K562 (cell line): ENCODE results near the gene HLCS. TPM values are rescaled to one million over a fixed set of nuclear protein-coding genes. Genes with fewer than 3 reads are reported as not detected.

Source experiments
- ATAC-seq: fragments of 200-7000 bp; cut with Tn5 transposase; 3 replicates; pipeline ENCODE4 v1.9.1; 2020; ENCODE audit warnings: moderate library complexity
- BruUV-seq: library from RNA; stranded (reverse); fragments of 400-500 nt; replicated peaks from 2 replicates; lab custom pipeline; 2021; lab: Mats Ljungman, UMichigan
- CTCF ChIA-PET: fragments of 300-600 bp; formaldehyde crosslinking; extraction: SDS; loops from one replicate; lab custom pipeline; 2021; ENCODE audit warnings: low intra/inter-chr PET ratio; lab: Yijun Ruan, JAX
- POLR2A ChIA-PET: fragments of 300-600, 350-650 bp; sonication (Branson Sonifier 250); formaldehyde crosslinking; extraction: SDS; loops from one replicate; lab custom pipeline; 2021; ENCODE audit warnings: antibody characterized with exemption, inconsistent platforms; lab: Yijun Ruan, JAX
- DNase-seq, 4 experiments: peaks; one replicate each; pipeline versions ENCODE4 v3.0.0 to v3.0.0-alpha.2; 2011 to 2018; ENCODE audit warnings: low spot score in 3 of 4, mixed read lengths in 3 of 4; ENCODE audit errors: extremely low read depth in 1 of 4
- FAIRE-seq: peaks from 2 replicates; lab custom pipeline; 2011; peaks lifted over from hg19 to GRCh38; lab: Jason Lieb, UNC
- H2AFZ ChIP-seq: 2 replicates; pipeline ENCODE4 v1.6.0; 2011; ENCODE audit warnings: low read depth, low read length, control low read depth, inconsistent platforms
- H3K27ac ChIP-seq: fragments of 200-600 bp; 3 replicates; pipeline ENCODE4 v1.8.0; 2011; ENCODE audit warnings: low read depth, mild to moderate bottlenecking, control low read depth, inconsistent platforms, low read length, moderate library complexity, mixed read lengths; ENCODE audit errors: extremely low read depth
- H3K27me3 ChIP-seq, 2 experiments: fragments of 300-600 bp in 1 of 2; 2 replicates in 1 of 2; 3 replicates in 1 of 2; pipeline versions ENCODE4 v1.6.0 to v1.8.0; 2011; ENCODE audit warnings: inconsistent platforms in 2 of 2, low read length in 2 of 2, mild to moderate bottlenecking in 1 of 2, mixed read lengths in 1 of 2, moderate library complexity in 1 of 2; ENCODE audit not compliant: control insufficient read depth in 2 of 2, insufficient read depth in 2 of 2
- H3K36me3 ChIP-seq: fragments of 300-600 bp; 3 replicates; pipeline ENCODE4 v1.8.0; 2011; ENCODE audit warnings: mild to moderate bottlenecking, low read length, inconsistent platforms; ENCODE audit not compliant: control insufficient read depth, insufficient read depth
- H3K4me1 ChIP-seq, 2 experiments: fragments of 200-600 bp in 1 of 2; replicated peaks in 1 of 2; 2 replicates in 1 of 2; 3 replicates in 1 of 2; pipeline versions ENCODE4 v1.5.1 to v1.8.0; 2011; ENCODE audit warnings: inconsistent platforms in 2 of 2, low read length in 2 of 2, mild to moderate bottlenecking in 1 of 2, mixed read lengths in 1 of 2, moderate library complexity in 1 of 2; ENCODE audit not compliant: control insufficient read depth in 2 of 2, insufficient read depth in 2 of 2
- H3K4me2 ChIP-seq: 2 replicates; pipeline ENCODE4 v1.6.1; 2011; ENCODE audit warnings: low read length, control low read depth, inconsistent platforms, mixed read lengths; ENCODE audit not compliant: insufficient read depth
- H3K4me3 ChIP-seq: fragments of 200-600 bp; sonication (generic), shearing (Covaris generic); 2 replicates; pipeline ENCODE4 v1.5.1; 2016; ENCODE audit warnings: control low read depth, inconsistent platforms
- H3K79me2 ChIP-seq: fragments of 200-600 bp; 3 replicates; pipeline ENCODE4 v1.8.0; 2011; ENCODE audit warnings: low read length, inconsistent platforms; ENCODE audit not compliant: control insufficient read depth, insufficient read depth
- H3K9ac ChIP-seq, 2 experiments: 2 replicates each; pipeline versions ENCODE4 v1.6.0 to v1.6.1; 2011; ENCODE audit warnings: low read depth in 2 of 2, low read length in 2 of 2, control low read depth in 1 of 2, inconsistent platforms in 1 of 2, mild to moderate bottlenecking in 1 of 2, mixed read lengths in 1 of 2; ENCODE audit not compliant: insufficient read depth in 1 of 2
- H3K9me1 ChIP-seq: one replicate; pipeline ENCODE4 v1.6.0; 2011; ENCODE audit warnings: inconsistent platforms, mild to moderate bottlenecking, low read length, moderate library complexity; ENCODE audit not compliant: control insufficient read depth, insufficient read depth
- H3K9me3 ChIP-seq: replicated peaks from 2 replicates; pipeline ENCODE4 v1.5.1; 2011; ENCODE audit warnings: low read depth, low read length, inconsistent platforms; ENCODE audit not compliant: control insufficient read depth, insufficient read depth
- H4K20me1 ChIP-seq: replicated peaks from 2 replicates; pipeline ENCODE4 v1.6.1; 2011; ENCODE audit warnings: low read length, inconsistent platforms, mixed read lengths; ENCODE audit not compliant: control insufficient read depth, insufficient read depth
- CREB5 ChIP-seq: fragments of 250-450 bp; sonication (Bioruptor Pico); IDR thresholded peaks from 2 replicates; pipeline ENCODE4 v1.5.0; 2020; ENCODE audit warnings: mild to moderate bottlenecking
- FOS ChIP-seq: IDR thresholded peaks from 3 replicates; pipeline ENCODE4 v1.6.1; 2011; ENCODE audit not compliant: insufficient read length; ENCODE audit errors: extremely low read depth
- PCBP1 ChIP-seq: fragments of 200-400 bp; formaldehyde crosslinking; IDR thresholded peaks from 2 replicates; pipeline ENCODE4 v1.6.1; 2018; ENCODE audit warnings: mild to moderate bottlenecking, low read depth, low read length; ENCODE audit not compliant: poor library complexity, severe bottlenecking
- SMARCE1 ChIP-seq: fragments of 450-650 bp; IDR thresholded peaks from 2 replicates; pipeline ENCODE4 v1.7.1; 2016; ENCODE audit warnings: mild to moderate bottlenecking
- ZNF263 ChIP-seq: sonication (generic); formaldehyde crosslinking; IDR thresholded peaks from 2 replicates; pipeline ENCODE4 v1.8.0; 2022; ENCODE audit warnings: mild to moderate bottlenecking, missing genetic modification reagents, borderline replicate concordance
- WGBS: fragments of 100-300 bp; shearing (Covaris generic); methylation state at CpG from one replicate; pipeline ENCODE4 v1.1.6; 2016; ENCODE audit warnings: low coverage, mixed read lengths; ENCODE audit not compliant: insufficient coverage; ENCODE audit errors: missing lambda C conversion rate; 5-methylcytosine and 5-hydroxymethylcytosine counted together
- in situ Hi-C: fragments of 300-500 bp; cut with MboI; formaldehyde crosslinking; loops from 4 replicates; pipeline ENCODE4 v1.15.0; 2018; ENCODE audit warnings: inconsistent platforms, mixed read lengths
- intact Hi-C: fragments of 100-400 bp; cut with micrococcal nuclease; formaldehyde crosslinking; loops from 2 replicates; pipeline ENCODE4 v1.14.2; 2022
- polyA plus RNA-seq, 8 experiments: library from polyadenylated mRNA; depleted of rRNA in 4 of 8; stranded (reverse) in 5 of 8; unstranded in 3 of 8; fragments of >200 nt; fragmentation: Nextera tagmentation in 2 of 8; fragmentation: Illumina TruSeq in 1 of 8; extraction: Ambion mirVana in 2 of 8; extraction: Trizol in 1 of 8; gene quantifications; 2 replicates each; pipeline versions ENCODE4 v1.2.1 to v1.2.3, GENCODE V29; 2011 to 2014; ENCODE audit warnings: inconsistent platforms in 1 of 8, missing spikeins in 1 of 8
- total RNA-seq, 7 experiments: library from RNA; depleted of rRNA in 6 of 7; stranded (reverse); fragments of >200 nt in 6 of 7; fragmentation: Illumina TruSeq in 2 of 7; extraction: Trizol in 2 of 7; gene quantifications; 2 replicates each; pipeline versions ENCODE4 v1.2.1 to v1.2.3, GENCODE V29; 2011 to 2021; ENCODE audit warnings: low replicate concordance in 1 of 7

The HLCS gene
- total and polyA plus RNA-seq, 9 of the 15 experiments (the other 6 are each of a cell fraction or from before 2014, with no cell fraction given): 3.0 to 21.5 (median 17.1) TPM

- ATAC-seq (no peak), DNase-seq (no peak), FAIRE-seq (no peak)
- POLR2A ChIA-PET: interaction anchor here (0.6 to 0.7 kb wide), 3 partner anchors 12 to 54 kb away, joined by 3 read pairs; no protein-coding TSS in a partner anchor
- CTCF ChIA-PET: no interaction called here
- H2AFZ ChIP-seq: no peak overlapping the region
- no peak overlapping the region for H3K4me2 ChIP-seq
- H3K4me1 ChIP-seq: peaks cover 5 to 6% of the 10 kb centered on the region in 2 experiments; a peak in 3 of 5 replicates
- TF ChIP-seq ZNF263 (CRISPR knock-in tag): no peak
- no peak for TF ChIP-seq FOS
- no peak for TF ChIP-seq CREB5
- TF ChIP-seq SMARCE1: no peak
- no peak for TF ChIP-seq PCBP1
- no peaks in the 10 kb centered on the region for H3K27me3 ChIP-seq
- H4K20me1 ChIP-seq: no peaks in the 10 kb centered on the region
- no peaks in the 10 kb centered on the region for H3K79me2 ChIP-seq
- no peaks in the 10 kb centered on the region for H3K9me3 ChIP-seq
- H3K4me3 ChIP-seq: no peak overlapping the region
- no peak overlapping the region for H3K27ac ChIP-seq
- BruUV-seq: no TSS peak
- H3K9ac ChIP-seq: no peak overlapping the region
- WGBS: 75% methylated on average over 3 of the region's 3 CpGs
- intact Hi-C loops (no loop called here), in situ Hi-C loops (no loop called here)
- H3K9me1 ChIP-seq: no peaks in the 10 kb centered on the region
- no peaks in the 10 kb centered on the region for H3K36me3 ChIP-seq
Observed at GRCh38 chr21:36916718-36917117, 49.8 kb downstream of the HLCS start.
